GM12865 (cell line): Measurements from ENCODE around the gene ST3GAL4.

Source experiments
- DNase-seq: peaks from one replicate; pipeline ENCODE4 v3.0.0; 2010; ENCODE audit warnings: low read depth
- H3K4me3 ChIP-seq: 2 replicates; pipeline ENCODE4 v1.5.1; 2011; ENCODE audit warnings: mild to moderate bottlenecking, low read depth, low read length, control low read depth
- CTCF ChIP-seq: IDR thresholded peaks from 2 replicates; pipeline ENCODE4 v1.5.1; 2011; ENCODE audit warnings: low read length, control low read depth, low read depth, inconsistent platforms; ENCODE audit not compliant: insufficient read depth; ENCODE audit errors: missing control alignments

The ST3GAL4 gene

GRCh38 chr11:126415128-126415527 lies 59.6 kb downstream of the ST3GAL4 start:
- no peak for DNase-seq
- TF ChIP-seq CTCF, result no peak
- H3K4me3 ChIP-seq, result no peak overlapping the region

GRCh38 chr11:126415669-126416420 lies 60.4 kb downstream of the ST3GAL4 start:
- TF ChIP-seq CTCF, result no peak
- DNase-seq, result no peak
- H3K4me3 ChIP-seq, result peak overlapping the region; percentile 57

GRCh38 chr11:126416542-126417090 lies 61.1 kb downstream of the ST3GAL4 start:
- peak; percentile 90 for DNase-seq
- no peak for TF ChIP-seq CTCF
- peak overlapping the region; percentile 57 for H3K4me3 ChIP-seq

GRCh38 chr11:126417091-126417862 lies 61.8 kb downstream of the ST3GAL4 start:
- DNase-seq, result no peak
- TF ChIP-seq CTCF, result no peak
- peak overlapping the region; percentile 57 for H3K4me3 ChIP-seq

GRCh38 chr11:126418887-126419286 lies 63.4 kb downstream of the ST3GAL4 start:
- no peak for TF ChIP-seq CTCF
- DNase-seq, result no peak
- H3K4me3 ChIP-seq, result no peak overlapping the region

- TF ChIP-seq CTCF, result no peak
- peak overlapping the region; percentile 4; the same call in 1 of the 2 replicates for H3K4me3 ChIP-seq
- peak; percentile 79 for DNase-seq
Observed at GRCh38 chr11:126419801-126420697, 64.6 kb downstream of the ST3GAL4 start.
